ENCODE results near the gene OTUD3.

GRCh38 chr1:19960591-19960990, 78.4 kb downstream of the OTUD3 start:
- no peak for TF ChIP-seq CTCF (IDR thresholded peaks at IDR 0.05)
- no peak for TF ChIP-seq POLR2A (IDR thresholded peaks at IDR 0.05)
- no peak for TF ChIP-seq POLR2AphosphoS5 (IDR thresholded peaks at IDR 0.05)

Data from suprapubic skin (tissue), 4 donors.